Gastroesophageal sphincter (tissue), 3 donors: ENCODE measurements around the gene TMTC3.

Source experiments
- CTCF ChIP-seq, 4 experiments: fragments of 200-600 bp in 2 of 4; fragments of 450-650 bp in 2 of 4; sonication (generic) in 1 of 4; IDR thresholded peaks; one replicate each; pipeline ENCODE4 v1.5.1; 2017 to 2019; ENCODE audit warnings: antibody characterized with exemption in 4 of 4, mild to moderate bottlenecking in 2 of 4, moderate library complexity in 2 of 4
- POLR2A ChIP-seq, 2 donors: fragments of 450-650 bp; IDR thresholded peaks; one replicate each; pipeline ENCODE4 v1.6.1; 2017; ENCODE audit warnings: antibody characterized with exemption in 2 of 2, mild to moderate bottlenecking in 2 of 2, moderate library complexity in 1 of 2

GRCh38 chr12:88127855-88128254, 14.3 kb upstream of the TMTC3 start:
- TF ChIP-seq POLR2A (IDR thresholded peaks at IDR 0.05), result no peak
- TF ChIP-seq CTCF (IDR thresholded peaks at IDR 0.05), result no peak
